ENCODE results near the gene KLF8.

GRCh38 chrX:56253832-56254703, 21.9 kb downstream of the KLF8 start:
- no peak for TF ChIP-seq CTCF (IDR thresholded peaks at IDR 0.05)
- no peak for TF ChIP-seq POLR2A (IDR thresholded peaks at IDR 0.05; ENCODE audit: low read depth)
- TF ChIP-seq POLR2AphosphoS5 (IDR thresholded peaks at IDR 0.05), result no peak
- TF ChIP-seq EP300 (IDR thresholded peaks at IDR 0.05), result no peak
